CD14-positive monocyte (primary cell): ENCODE results near the gene CCDC33. TPM values are rescaled to one million over a fixed set of nuclear protein-coding genes. Genes with fewer than 3 reads are reported as not detected.

ENCODE experiments used
- DNase-seq, 3 donors: peaks; one replicate each; pipeline ENCODE4 v3.0.0-alpha.2; 2011 to 2022
- H2AFZ ChIP-seq: 2 replicates; pipeline ENCODE4 v1.6.0; 2012; ENCODE audit warnings: mild to moderate bottlenecking, low read depth, low read length, inconsistent platforms; ENCODE audit not compliant: insufficient read depth, poor library complexity, severe bottlenecking
- H3K27ac ChIP-seq, 2 donors: 1 replicate in 1 of 2; 2 replicates in 1 of 2; pipeline ENCODE4 v1.5.1; 2012 to 2013; ENCODE audit warnings: low read length in 2 of 2, control low read depth in 1 of 2, inconsistent platforms in 1 of 2, low read depth in 1 of 2, mild to moderate bottlenecking in 1 of 2
- H3K27me3 ChIP-seq, 2 donors: one replicate each; pipeline versions ENCODE4 v1.6.0 to v1.6.1; 2011 to 2013; ENCODE audit warnings: low read length in 2 of 2; ENCODE audit not compliant: control insufficient read depth in 2 of 2, insufficient read depth in 2 of 2
- H3K36me3 ChIP-seq, 2 donors: replicated peaks in 1 of 2; 1 replicate in 1 of 2; 2 replicates in 1 of 2; pipeline versions ENCODE4 v1.5.1 to v1.6.1; 2012 to 2013; ENCODE audit warnings: low read length in 2 of 2, control low read depth in 1 of 2, inconsistent platforms in 1 of 2, mild to moderate bottlenecking in 1 of 2; ENCODE audit not compliant: insufficient read depth in 2 of 2, control insufficient read depth in 1 of 2
- H3K4me1 ChIP-seq, 2 donors: 1 replicate in 1 of 2; 2 replicates in 1 of 2; pipeline versions ENCODE4 v1.5.1 to v1.6.1; 2012 to 2013; ENCODE audit warnings: low read length in 2 of 2, control low read depth in 1 of 2, inconsistent platforms in 1 of 2, mild to moderate bottlenecking in 1 of 2, moderate library complexity in 1 of 2; ENCODE audit not compliant: insufficient read depth in 2 of 2, control insufficient read depth in 1 of 2
- H3K4me2 ChIP-seq: replicated peaks from 2 replicates; pipeline ENCODE3; 2012; ENCODE audit warnings: low read length, moderate library complexity, mild to moderate bottlenecking; ENCODE audit not compliant: poor library complexity, severe bottlenecking; ENCODE audit errors: extremely low read depth
- H3K4me3 ChIP-seq, 3 experiments: fragments of 200-600 bp in 1 of 3; sonication (generic) in 1 of 3; replicated peaks in 1 of 3; 1 replicate in 2 of 3; 2 replicates in 1 of 3; pipeline ENCODE4 v1.5.1; 2011 to 2013; ENCODE audit warnings: low read length in 3 of 3, mild to moderate bottlenecking in 3 of 3, control low read depth in 2 of 3, low read depth in 2 of 3, inconsistent platforms in 1 of 3, moderate library complexity in 1 of 3
- H3K79me2 ChIP-seq: 2 replicates; pipeline ENCODE4 v1.6.0; 2012; ENCODE audit warnings: mild to moderate bottlenecking, control low read depth, inconsistent platforms, low read length, moderate library complexity; ENCODE audit not compliant: insufficient read depth
- H3K9ac ChIP-seq: 2 replicates; pipeline ENCODE4 v1.6.0; 2017; ENCODE audit warnings: low read length, mild to moderate bottlenecking; ENCODE audit not compliant: insufficient read depth, poor library complexity, severe bottlenecking
- H3K9me3 ChIP-seq, 2 donors: replicated peaks in 1 of 2; 1 replicate in 1 of 2; 2 replicates in 1 of 2; pipeline versions ENCODE4 v1.5.1 to v1.6.1; 2012 to 2013; ENCODE audit warnings: low read length in 2 of 2, control low read depth in 1 of 2; ENCODE audit not compliant: control insufficient read depth in 1 of 2, insufficient read depth in 1 of 2
- H4K20me1 ChIP-seq: 2 replicates; pipeline ENCODE4 v1.6.0; 2012; ENCODE audit warnings: mild to moderate bottlenecking, low read length, control low read depth, moderate library complexity; ENCODE audit not compliant: insufficient read depth
- H3K27ac Mint-ChIP-seq, 7 donors: one replicate each; pipeline ENCODE4 v1.8.0; 2020; ENCODE audit warnings: mild to moderate bottlenecking in 7 of 7, mixed read lengths in 7 of 7, moderate library complexity in 6 of 7, inconsistent platforms in 2 of 7
- H3K27me3 Mint-ChIP-seq, 3 donors: one replicate each; pipeline ENCODE4 v1.8.0; 2021 to 2022; ENCODE audit warnings: low read depth in 3 of 3, mild to moderate bottlenecking in 3 of 3, mixed read lengths in 3 of 3, moderate library complexity in 3 of 3, inconsistent platforms in 1 of 3
- H3K36me3 Mint-ChIP-seq, 2 donors: one replicate each; pipeline ENCODE4 v1.8.0; 2020; ENCODE audit warnings: mixed read lengths in 2 of 2, inconsistent platforms in 1 of 2, mild to moderate bottlenecking in 1 of 2
- H3K4me1 Mint-ChIP-seq: one replicate; pipeline ENCODE4 v1.8.0; 2020; ENCODE audit warnings: mild to moderate bottlenecking, mixed read lengths
- H3K4me3 Mint-ChIP-seq, 2 donors: one replicate each; pipeline ENCODE4 v1.8.0; 2020; ENCODE audit warnings: mild to moderate bottlenecking in 2 of 2, mixed read lengths in 2 of 2, moderate library complexity in 1 of 2
- H3K9me3 Mint-ChIP-seq, 7 donors: one replicate each; pipeline ENCODE4 v1.8.0; 2020 to 2022; ENCODE audit warnings: mixed read lengths in 7 of 7, mild to moderate bottlenecking in 6 of 7, moderate library complexity in 6 of 7, inconsistent platforms in 2 of 7
- CTCF ChIP-seq: fragments of 200-600 bp; IDR thresholded peaks from one replicate; pipeline ENCODE4 v1.8.0; 2022; ENCODE audit warnings: antibody characterized with exemption, mild to moderate bottlenecking
- WGBS: methylation state at CpG from one replicate; pipeline ENCODE4 v1.1.5; 2013; ENCODE audit warnings: missing lambda C conversion rate; ENCODE audit not compliant: insufficient coverage; 5-methylcytosine and 5-hydroxymethylcytosine counted together
- intact Hi-C, 2 donors: fragments of 100-400 bp; cut with micrococcal nuclease; formaldehyde crosslinking; loops; one replicate each; pipeline versions ENCODE4 v1.15.0 to v1.15.1; 2023
- polyA plus RNA-seq, 3 donors: library from polyadenylated mRNA; depleted of rRNA in 1 of 3; unstranded in 2 of 3; stranded (reverse) in 1 of 3; fragments of 300-500 nt in 2 of 3; fragments of >200 nt in 1 of 3; fragmentation: Illumina TruSeq in 2 of 3; gene quantifications; 1 replicate in 2 of 3; 2 replicates in 1 of 3; pipeline ENCODE4 v1.2.3, GENCODE V29; 2012 to 2021

Gene CCDC33
- polyA plus RNA-seq, 3 donors, result not detected

GRCh38 chr15:74294010-74294409, 57.9 kb downstream of the CCDC33 start:
- Mint-ChIP-seq H3K4me3 (no peak overlapping the region), H3K27me3 (peaks cover 8 to 13% (median 8%) of the 10 kb centered on the region in 3 donors), H3K36me3 (no peaks in the 10 kb centered on the region), H3K27ac (no peak overlapping the region), H3K9me3 (no peaks in the 10 kb centered on the region), H3K4me1 (no peaks in the 10 kb centered on the region)
- Histone ChIP-seq H3K9me3 (no peaks in the 10 kb centered on the region), H4K20me1 (no peaks in the 10 kb centered on the region), H3K4me2 (no peak overlapping the region), H3K79me2 (no peaks in the 10 kb centered on the region), H3K4me3 (no peak overlapping the region), H3K4me1 (no peaks in the 10 kb centered on the region), H3K27ac (no peak overlapping the region), H2AFZ (no peak overlapping the region), H3K27me3 (no peaks in the 10 kb centered on the region), H3K9ac (no peak overlapping the region), H3K36me3 (no peaks in the 10 kb centered on the region)
- no CpG with 5 or more reads among the region's 1 CpG for WGBS
- intact Hi-C loops, result no loop called here
- DNase-seq, result no peak
- TF ChIP-seq CTCF, result no peak

GRCh38 chr15:74295800-74296199, 59.7 kb downstream of the CCDC33 start:
- Histone ChIP-seq H3K4me2 (no peak overlapping the region), H3K9ac (no peak overlapping the region), H3K27me3 (no peaks in the 10 kb centered on the region), H3K4me1 (no peaks in the 10 kb centered on the region), H3K36me3 (no peaks in the 10 kb centered on the region), H4K20me1 (no peaks in the 10 kb centered on the region), H3K9me3 (no peaks in the 10 kb centered on the region), H3K27ac (no peak overlapping the region), H3K4me3 (no peak overlapping the region), H3K79me2 (no peaks in the 10 kb centered on the region), H2AFZ (no peak overlapping the region)
- H3K4me1 Mint-ChIP-seq, result no peaks in the 10 kb centered on the region
- no peaks in the 10 kb centered on the region for H3K9me3 Mint-ChIP-seq
- WGBS, result 61% methylated on average over 4 of the region's 6 CpGs
- TF ChIP-seq CTCF, result no peak
- no peaks in the 10 kb centered on the region for H3K36me3 Mint-ChIP-seq
- DNase-seq, result no peak
- no peak overlapping the region for H3K4me3 Mint-ChIP-seq
- H3K27ac Mint-ChIP-seq, result no peak overlapping the region
- intact Hi-C loops, result no loop called here
- H3K27me3 Mint-ChIP-seq, result peaks cover 11 to 22% (median 17%) of the 10 kb centered on the region in 3 donors
